SW 1271 (cell line): ENCODE data around the gene PSMB2.

Experiments used
- DNase-seq, 2 experiments: peaks; one replicate each; lab custom pipeline; 2025; lab: John Stamatoyannopoulos, UW

Gene PSMB2

DNA sequence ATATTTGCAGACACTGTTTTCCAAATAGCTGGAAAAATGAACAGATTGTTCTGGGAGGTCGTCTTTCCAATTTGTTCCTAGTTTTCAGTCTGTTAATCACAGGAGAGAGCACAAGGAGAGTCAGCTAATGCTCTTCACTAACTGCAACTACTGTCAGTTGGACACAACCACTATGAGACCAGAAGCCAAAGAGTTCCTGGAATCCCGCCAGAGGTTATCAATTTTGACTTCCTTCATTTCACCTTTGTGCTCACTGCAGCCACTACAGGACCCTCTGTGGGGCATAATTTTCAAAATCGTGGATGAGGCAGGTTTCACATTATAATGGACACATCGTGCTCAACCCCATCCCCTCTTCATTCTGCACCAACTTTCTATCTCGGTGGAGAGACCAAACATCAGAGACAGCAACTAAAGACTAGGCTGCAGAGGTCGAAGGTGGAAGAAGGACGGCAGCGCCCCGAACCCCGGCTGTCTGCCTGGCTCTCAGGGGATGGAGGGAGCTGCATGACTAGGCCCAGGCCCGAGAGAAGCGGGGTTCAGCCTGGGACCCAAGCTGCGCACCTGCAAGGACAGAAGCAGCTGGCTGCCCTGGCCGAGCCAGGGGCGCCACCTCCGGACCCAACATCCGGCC, 84.7 kb downstream of the PSMB2 start:
- DNase-seq, result no peak

DNA sequence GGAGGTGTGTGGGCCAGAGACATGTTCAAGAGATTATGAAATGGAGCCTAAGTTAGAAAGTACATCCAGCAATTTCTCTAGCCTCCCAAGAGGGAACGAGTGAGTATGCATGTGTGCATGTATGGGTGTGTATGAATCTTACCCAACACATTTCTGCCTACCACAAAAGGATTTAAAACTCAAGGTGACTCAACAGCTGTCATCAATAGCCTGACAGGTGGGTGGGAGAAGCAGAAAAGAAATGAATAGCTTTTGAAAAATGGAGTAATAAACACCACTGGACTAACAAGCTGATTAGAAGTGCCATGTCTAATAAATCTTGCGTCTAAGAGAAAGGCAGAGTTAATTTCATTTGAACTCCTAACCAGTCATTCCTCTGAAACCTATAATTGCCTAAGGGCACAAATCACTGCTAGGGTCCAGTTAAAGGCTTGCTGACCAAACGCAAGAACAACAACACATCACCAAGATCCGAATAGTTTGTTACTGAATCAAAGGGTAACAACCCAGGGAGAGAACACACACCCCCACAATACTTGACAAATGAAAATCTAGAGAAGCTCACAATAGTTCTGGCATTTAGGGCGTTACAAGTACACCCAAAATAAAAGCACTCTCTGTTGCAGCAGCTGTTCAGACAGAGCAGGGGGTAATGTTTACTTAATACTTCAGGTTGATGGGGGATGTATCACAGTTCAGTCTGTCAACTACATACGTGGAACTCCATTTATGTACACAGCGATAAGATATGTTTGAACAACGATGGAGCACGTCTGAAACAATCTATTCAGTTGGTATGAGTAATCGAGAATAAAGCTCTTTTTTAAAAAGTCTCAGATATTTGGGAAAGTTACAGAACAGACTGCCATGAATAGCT, 85.5 kb downstream of the PSMB2 start:
- no peak for DNase-seq

DNA sequence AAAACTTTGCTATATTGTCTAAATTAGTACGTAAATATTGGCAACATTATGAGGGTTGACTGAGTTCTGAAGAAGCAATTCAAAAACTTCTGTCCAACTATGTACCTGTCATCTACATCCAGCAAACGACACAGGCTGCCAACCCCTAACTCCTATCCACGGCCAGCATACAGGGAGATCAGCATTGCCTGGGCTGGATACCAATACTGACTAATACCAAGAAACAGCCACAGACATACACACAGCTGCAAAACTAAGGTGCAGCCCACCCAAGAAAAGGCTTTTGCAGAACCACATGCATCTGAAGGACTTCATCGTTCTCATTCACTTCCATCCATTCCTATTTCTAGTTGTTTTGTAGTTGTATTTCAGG, 86.1 kb downstream of the PSMB2 start:
- no peak for DNase-seq

DNA sequence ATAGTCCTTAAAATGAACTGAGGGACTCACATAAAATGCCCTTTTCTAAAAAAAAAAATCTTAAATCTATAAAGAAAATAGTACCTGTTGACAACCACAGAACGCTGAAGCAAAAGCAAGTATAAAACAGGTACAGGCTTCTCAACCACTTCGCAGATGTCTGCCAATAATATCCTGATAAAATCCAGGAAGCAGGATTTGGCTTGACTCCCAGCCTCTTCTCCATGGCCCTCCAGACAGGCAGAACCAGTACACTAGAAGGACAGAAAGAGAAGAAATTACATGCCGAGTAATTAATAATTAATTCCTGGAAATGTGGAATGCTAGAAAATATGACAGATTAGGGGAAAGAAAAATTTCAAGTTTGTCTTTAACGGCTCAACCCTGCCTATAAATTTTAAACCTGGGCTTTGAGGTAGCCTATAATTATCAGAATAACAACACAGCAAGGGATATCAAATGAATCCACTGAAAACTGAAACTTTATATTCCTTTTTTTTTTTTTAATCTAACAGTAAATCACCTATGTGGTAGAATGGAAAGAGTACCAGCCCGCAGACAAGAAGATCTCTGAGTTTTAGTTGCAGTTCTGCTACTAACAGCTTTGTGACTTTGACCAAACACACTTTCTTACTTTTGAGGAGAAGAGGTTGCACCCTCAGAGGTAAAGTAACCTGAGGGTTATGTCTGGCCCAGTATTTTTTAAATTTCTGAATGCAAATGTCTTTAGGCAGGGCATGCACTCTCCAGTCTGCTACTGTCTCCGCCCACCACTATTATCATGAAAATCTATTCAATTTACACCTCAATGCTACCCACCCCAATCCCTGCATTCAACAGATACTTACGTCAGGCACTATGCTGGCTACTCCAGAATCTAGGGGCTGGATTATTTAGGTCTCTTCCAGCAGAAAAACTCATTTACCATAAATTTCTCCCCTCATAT, 86.8 kb downstream of the PSMB2 start:
- DNase-seq, result no peak

DNA sequence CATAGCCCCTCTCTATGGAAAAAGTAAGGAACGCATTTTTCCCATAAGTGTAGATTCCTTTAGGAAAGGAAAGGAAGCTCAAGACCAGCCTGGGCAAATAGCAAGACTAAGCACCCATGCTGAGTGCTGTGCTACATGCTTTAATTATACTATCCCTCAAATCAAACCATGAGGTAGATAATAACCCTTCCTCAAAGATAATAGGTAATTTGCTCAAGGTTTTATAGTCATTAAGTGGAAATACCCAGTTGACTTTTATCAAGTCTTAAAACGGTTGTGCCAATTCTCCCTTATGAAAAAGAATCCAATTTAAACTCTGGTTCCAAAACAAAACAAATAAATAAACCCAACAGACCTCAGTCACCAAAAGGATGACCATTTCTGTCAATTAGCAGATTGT, 87.5 kb downstream of the PSMB2 start:
- DNase-seq, result no peak
